8988T (cell line): ENCODE data around the gene SLC5A10.
A peak's percentile ranks its signal among the peaks of the same experiment; 100 is the strongest.
"Not testable (repeated sequence)": the region's sequence is repeated elsewhere in the genome, so short reads cannot be mapped to it uniquely, and the experiment has no call there.

Source experiments
- DNase-seq: peaks from one replicate; pipeline ENCODE4 v3.0.0; 2011

Gene SLC5A10

DNA sequence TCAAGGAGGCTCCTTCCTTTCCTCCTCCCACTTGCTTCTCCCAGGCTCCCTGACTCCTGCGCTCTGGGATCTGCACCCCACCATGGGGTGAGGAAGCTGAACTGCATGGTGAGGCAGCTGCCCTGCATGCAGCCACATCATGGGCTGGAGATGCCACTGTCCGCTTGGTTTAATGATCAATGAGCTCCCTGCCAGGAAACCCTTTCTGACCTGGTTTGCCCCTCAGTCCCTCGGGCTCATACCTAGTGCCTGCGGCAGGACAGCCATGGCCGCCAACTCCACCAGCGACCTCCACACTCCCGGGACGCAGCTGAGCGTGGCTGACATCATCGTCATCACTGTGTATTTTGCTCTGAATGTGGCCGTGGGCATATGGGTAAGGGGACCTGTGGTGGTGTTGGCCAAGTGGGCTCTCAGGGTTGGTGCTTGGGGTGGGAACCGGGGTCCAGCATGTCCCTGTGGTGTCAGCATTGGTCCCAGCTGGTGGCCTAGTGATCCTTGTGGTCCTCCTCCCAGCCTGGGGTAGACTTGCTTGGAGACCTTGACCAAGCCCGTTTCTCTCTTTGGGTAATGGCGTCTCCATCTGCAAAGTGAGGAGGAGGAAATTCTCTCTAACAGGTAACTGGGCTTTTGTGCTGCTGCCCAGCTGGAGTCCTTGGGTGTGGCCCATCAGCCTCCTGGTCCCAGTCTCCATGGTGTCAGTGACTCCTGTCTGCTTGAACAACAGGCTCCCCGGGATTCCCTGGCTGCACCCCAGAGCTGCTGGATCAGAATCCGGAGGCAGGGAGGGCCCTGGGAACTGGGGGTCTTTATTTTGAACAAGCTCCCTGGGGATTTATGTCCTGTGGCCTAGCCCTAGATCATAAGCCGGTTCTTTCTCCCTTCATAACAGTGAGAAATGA, at the start of gene SLC5A10:
SLC5A10 (plus strand) TSS at position 225 of the 902 bp plus-strand sequence; CDS start at position 266, 41 bp downstream.
- DNase-seq = peak; percentile 58

GRCh38 chr17:18904482-18904881, 47.5 kb upstream of the SLC5A10 start:
- no peak for DNase-seq

- DNase-seq = no peak
Measured at GRCh38 chr17:18905226-18905625, 46.7 kb upstream of the SLC5A10 start.

GRCh38 chr17:18910326-18910725, 41.6 kb upstream of the SLC5A10 start:
- no peak for DNase-seq

DNA sequence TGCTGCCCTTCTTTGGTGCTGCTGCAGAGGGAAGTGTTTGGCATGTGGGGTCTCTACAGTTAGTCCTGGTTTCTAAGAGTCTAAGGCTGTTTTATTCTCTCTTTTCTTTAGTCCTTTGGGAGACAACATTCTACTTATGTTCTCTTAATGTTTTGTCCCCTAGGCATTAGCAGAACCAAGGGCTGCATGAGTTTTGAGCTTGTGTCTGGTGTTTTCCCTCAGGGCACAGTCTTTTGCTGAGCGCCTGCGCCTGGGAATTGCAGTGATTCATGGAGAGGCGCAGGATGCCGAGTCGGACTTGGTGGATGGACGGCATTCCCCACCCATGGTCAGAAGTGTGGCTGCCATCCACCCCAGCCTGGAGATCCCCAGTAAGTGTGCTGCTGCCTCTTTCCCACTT, 41.1 kb upstream of the SLC5A10 start:
- no peak for DNase-seq

DNA sequence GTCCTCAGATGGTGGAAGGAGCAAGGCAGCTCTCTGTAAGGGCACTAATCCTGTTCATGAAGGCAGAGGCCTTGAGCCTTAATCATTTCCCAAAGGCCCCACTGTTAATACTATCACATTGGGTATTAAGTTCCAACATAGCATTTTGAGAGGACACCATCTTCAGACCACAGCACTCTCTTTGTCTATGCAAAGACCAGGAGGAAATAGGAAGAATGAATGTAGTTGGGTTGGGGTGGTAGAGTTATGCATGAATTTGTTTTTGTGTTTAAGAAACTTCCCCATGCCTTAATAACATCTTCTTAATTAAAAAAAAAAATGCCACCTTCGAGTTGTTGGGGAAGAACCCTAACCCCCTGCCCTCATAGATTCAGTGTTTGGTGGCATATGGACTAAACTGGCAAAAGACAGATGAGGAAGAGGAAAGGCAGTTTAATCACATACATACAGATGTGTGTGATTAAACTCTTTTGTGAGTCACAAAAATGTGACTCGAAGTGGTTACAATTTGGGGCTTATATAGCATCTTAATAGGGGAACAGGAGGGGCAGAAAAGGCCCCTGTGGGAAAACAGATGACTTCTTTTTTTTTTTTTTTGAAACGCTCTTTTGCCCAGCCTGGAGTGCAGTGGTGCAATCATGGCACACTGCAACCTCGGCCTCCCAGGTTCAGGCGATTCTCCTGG, 35.0 kb upstream of the SLC5A10 start:
- no peak for DNase-seq

DNA sequence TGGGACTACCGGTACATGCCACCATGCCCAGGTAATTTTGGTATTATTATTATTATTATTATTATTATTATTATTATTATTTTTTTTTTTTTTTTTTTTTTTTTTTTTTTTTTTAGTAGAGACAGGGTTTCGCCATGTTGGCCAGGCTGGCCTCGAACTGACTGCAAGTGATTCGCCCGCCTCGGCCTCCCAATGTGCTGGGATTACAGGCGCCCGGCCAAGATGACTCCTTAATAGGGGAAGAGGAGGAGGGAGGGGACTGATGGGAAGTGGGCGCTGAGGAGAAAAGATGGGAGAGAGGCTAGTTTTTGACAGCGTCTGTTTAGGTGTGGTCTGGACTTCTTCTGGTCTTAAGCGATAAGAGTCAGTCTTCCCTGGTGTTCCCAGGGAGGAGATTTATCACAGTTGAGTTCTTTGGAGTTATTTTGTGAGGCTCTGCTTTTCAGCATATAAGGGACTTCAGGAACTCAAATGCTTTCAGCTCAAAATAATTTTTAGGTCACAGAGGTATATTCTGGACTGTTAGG, 34.4 kb upstream of the SLC5A10 start:
- no peak for DNase-seq

DNA sequence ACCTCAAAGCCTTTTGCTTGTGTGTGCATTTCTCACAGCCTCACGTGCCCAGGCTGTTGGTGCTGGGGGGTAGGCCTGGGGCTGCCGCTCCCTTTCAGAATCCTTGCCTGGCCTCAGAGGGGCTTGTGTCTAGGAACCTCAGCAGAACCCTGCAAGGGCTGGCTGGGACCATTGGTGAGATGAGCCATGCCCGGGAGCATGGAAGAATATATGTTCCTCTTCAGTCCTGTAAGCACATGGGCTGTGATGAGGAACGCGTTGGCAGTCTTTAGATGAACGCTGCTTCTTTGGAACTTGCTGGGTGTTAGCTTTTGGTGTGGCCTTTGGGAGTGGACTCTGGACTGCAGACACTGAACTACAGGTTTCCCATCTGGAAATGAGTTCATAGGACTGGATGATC, 32.0 kb upstream of the SLC5A10 start:
- no peak for DNase-seq

DNA sequence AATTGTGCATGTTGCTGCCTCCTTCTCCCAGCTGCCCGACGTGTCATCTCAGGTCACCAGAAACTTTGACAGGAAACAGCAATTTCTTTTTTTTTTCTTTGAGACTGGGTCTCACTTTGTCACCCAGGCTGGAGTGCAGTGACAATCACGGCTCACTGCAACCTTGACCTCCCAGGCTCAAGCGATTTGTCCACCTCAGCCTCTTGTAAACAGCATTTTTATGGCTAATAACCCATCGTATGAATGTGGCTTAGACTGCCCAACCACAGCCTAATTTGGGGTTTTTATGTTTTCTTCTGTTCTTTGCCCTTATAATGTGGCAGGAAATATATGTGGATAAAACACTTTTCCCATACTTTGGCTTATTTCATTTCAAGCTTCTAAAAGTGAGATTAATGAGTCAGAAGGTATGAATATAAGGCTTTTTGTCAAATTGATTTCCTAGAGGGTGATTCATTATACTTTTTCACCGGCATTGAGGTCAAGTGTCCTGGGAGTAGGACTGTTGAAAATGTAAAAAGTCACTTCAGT, 31.0 kb upstream of the SLC5A10 start:
- DNase-seq = no peak

GRCh38 chr17:18921485-18921884, 30.5 kb upstream of the SLC5A10 start:
- no peak for DNase-seq

GRCh38 chr17:18921912-18922451, 30.0 kb upstream of the SLC5A10 start:
- DNase-seq = no peak

DNA sequence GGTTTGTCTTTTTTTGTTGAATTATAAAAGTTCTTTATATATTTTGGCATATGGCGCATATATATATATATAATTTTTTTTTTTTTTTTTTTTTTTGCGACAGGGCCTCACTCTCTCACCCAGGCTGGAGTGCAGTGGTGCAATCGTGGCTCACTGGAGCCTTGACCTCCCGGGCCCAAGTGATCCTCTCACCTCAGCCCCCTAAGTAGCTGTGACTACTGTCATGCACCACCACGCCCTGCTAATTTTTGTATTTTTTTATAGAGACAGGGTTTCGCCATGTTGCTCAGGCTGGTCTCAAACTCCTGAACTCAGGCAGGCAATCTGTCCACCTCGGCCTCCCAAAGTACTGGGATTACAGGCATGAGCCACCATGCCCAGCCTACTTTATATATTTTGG, 29.4 kb upstream of the SLC5A10 start:
- not testable (repeated sequence) for DNase-seq

GRCh38 chr17:18925187-18925586, 26.8 kb upstream of the SLC5A10 start:
- DNase-seq = no peak

GRCh38 chr17:18928628-18929125, 23.3 kb upstream of the SLC5A10 start:
- DNase-seq = no peak

DNA sequence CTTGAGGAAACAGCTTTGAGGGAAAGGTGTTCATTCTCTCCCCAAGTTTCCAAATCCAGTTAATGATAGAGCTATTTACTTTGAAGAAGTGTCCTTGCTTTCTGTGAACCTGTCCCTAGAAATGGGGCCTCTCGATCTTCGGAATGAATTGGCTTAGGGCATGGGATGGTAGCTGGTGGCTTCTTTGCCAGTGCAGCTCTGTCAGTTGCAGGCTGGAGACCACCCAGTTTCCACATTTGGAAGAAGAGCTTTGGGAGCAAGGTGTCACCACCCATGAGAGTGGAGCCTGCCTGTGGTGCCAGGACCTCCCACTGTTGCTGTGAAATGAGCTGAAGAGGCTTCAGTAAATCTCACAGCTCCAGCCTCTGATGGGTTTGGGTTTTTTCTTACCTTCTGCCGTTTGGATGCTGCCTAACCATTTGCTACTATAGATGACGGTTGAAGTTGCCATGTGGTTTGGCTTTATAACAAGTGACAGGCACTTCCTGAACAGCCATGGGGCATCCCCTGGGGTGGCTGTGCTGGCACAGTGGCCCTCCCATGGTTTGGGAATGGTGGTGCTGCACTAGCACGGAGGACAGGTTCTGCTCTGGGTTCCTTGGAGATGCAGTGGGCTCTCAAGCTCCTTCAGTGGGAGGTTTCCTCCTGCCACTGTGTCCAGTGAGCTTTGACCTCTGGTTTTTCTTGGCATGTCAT, 19.5 kb upstream of the SLC5A10 start:
- DNase-seq = no peak

DNA sequence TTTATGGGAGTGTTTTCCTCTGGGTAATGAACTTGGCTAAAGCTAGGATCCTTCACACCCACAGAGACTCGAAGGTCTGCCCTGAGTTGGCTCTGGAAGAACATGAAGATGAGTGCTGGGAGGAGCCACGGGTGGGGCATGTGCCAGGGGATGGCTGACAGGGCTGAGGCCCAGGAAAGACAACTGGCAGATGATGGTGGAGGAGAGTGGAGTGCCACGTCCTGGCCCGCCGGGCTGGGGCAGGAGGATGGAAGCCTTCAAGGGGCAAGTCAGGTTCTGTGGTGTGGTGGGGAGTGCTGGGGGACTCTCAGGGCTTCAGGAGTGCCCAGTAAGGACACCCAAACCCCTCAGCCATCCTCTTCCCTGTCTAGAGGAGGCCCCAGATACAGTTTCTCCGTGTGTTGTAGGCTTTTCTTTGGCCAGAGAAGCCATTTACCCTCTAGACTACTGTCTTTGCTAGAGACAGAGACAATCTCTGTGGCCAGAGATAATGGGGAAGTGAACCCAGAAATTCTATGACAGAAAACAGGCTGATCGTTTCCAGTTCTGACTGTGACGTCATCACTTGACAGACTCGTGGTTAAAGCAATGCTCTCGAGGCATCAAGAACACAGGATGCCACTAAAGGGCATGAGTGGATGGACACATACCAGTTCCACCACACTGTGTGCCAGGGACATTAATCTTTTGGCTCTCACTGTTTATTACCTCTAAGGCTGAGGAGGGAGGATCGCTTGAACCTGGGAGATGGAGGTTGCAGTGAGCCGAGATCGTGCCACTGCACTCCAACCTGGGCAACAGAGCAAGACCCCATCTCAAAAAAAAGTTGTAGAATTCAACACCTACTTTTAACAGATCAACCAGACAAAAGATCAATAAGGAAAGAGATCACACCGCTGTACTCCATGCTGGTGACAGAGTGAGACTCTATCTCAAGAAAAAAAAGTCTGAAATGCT, 18.6 kb upstream of the SLC5A10 start:
- DNase-seq = no peak

- no peak for DNase-seq
Measured at GRCh38 chr17:18937981-18938691, 13.8 kb upstream of the SLC5A10 start.

GRCh38 chr17:18938692-18939023, 13.3 kb upstream of the SLC5A10 start:
- DNase-seq = no peak

DNA sequence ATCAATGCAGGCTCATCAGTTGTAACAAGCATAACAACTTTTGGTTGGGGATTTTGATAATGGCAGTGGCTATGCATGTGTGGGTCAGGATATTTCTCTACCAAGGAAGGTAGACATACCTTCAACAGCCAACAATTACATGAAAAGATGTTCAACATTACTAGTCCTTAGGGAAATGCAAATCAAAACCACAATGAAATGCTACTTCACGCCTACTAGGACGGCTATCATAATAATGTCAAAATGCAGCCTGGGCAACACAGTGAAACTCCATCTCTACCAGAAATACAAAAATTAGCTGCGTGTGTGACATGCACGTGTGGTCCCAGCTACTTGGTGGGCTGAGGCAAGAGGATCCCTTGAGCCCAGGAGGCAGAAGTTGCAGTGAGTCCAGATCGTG, 7.3 kb upstream of the SLC5A10 start:
- no peak for DNase-seq

- no peak for DNase-seq
Measured at GRCh38 chr17:18946536-18946935, 5.4 kb upstream of the SLC5A10 start.

- no peak for DNase-seq
Measured at GRCh38 chr17:18947866-18948265, 4.1 kb upstream of the SLC5A10 start.
